GM12878 (cell line): ENCODE measurements around the gene OXCT1. TPM values are rescaled to one million over a fixed set of nuclear protein-coding genes. Genes with fewer than 3 reads are reported as not detected.

Source experiments
- BHLHE40 ChIP-seq, 2 experiments: fragments of 450-650 bp in 1 of 2; IDR thresholded peaks; 2 replicates each; pipeline ENCODE4 v1.6.1; 2011 to 2017; ENCODE audit warnings: low read depth in 2 of 2, borderline replicate concordance in 1 of 2, improper control_type of control experiment in 1 of 2, low read length in 1 of 2, mild to moderate bottlenecking in 1 of 2
- E2F4 ChIP-seq: IDR thresholded peaks from 2 replicates; pipeline ENCODE4 v1.6.1; 2012; ENCODE audit warnings: low read depth, low read length, improper control_type of control experiment
- HDAC2 ChIP-seq: fragments of 200-600 bp; sonication (generic); IDR thresholded peaks from 2 replicates; pipeline ENCODE4 v1.6.1; 2017
- MEF2B ChIP-seq: fragments of 450-650 bp; IDR thresholded peaks from 2 replicates; pipeline ENCODE4 v1.6.1; 2018; ENCODE audit warnings: mild to moderate bottlenecking, moderate library complexity; ENCODE audit not compliant: partially characterized antibody, poor library complexity, severe bottlenecking
- NKRF ChIP-seq: fragments of 450-650 bp; conservative IDR thresholded peaks from 2 replicates; pipeline ENCODE4 v1.6.1; 2017; ENCODE audit warnings: mild to moderate bottlenecking, moderate library complexity
- NR2C1 ChIP-seq: fragments of 450-650 bp; IDR thresholded peaks from 2 replicates; pipeline ENCODE4 v1.6.1; 2017; ENCODE audit warnings: antibody characterized with exemption, mild to moderate bottlenecking, moderate library complexity
- RAD21 ChIP-seq: IDR thresholded peaks from 2 replicates; pipeline ENCODE4 v1.6.1; 2011; ENCODE audit warnings: mild to moderate bottlenecking, low read depth, low read length, moderate library complexity; ENCODE audit not compliant: insufficient read depth
- SMAD1 ChIP-seq: fragments of 450-650 bp; IDR thresholded peaks from 2 replicates; pipeline ENCODE4 v1.6.1; 2018; ENCODE audit warnings: mild to moderate bottlenecking, low read depth; ENCODE audit not compliant: partially characterized antibody
- SMC3 ChIP-seq: IDR thresholded peaks from 2 replicates; pipeline ENCODE4 v1.6.1; 2011; ENCODE audit warnings: low read length, improper control_type of control experiment, borderline replicate concordance
- ZNF24 ChIP-seq: fragments of 450-650 bp; IDR thresholded peaks from 2 replicates; pipeline ENCODE4 v1.6.1; 2017; ENCODE audit warnings: antibody characterized with exemption, mild to moderate bottlenecking
- polyA plus RNA-seq, 11 experiments: library from polyadenylated mRNA; depleted of rRNA in 4 of 11; unstranded in 6 of 11; stranded (reverse) in 5 of 11; fragments of >200 nt; fragmentation: Nextera tagmentation in 4 of 11; fragmentation: Illumina TruSeq in 1 of 11; extraction: Ambion mirVana in 4 of 11; extraction: Trizol in 1 of 11; gene quantifications; 1 replicate in 1 of 11; 2 replicates in 10 of 11; pipeline versions ENCODE4 v1.2.1 to v1.2.3, GENCODE V29; 2011 to 2016; ENCODE audit warnings: inconsistent platforms in 2 of 11, missing spikeins in 2 of 11, low read depth in 1 of 11
- total RNA-seq, 4 experiments: library from RNA; depleted of rRNA in 3 of 4; stranded (reverse); fragments of >200 nt in 3 of 4; fragmentation: Illumina TruSeq in 1 of 4; extraction: Trizol in 1 of 4; gene quantifications; 2 replicates each; pipeline versions ENCODE4 v1.2.1 to v1.2.3, GENCODE V29; 2013 to 2021
- TF ChIP-seq, protein P1 (sequence below): fragments of 450-650 bp; IDR thresholded peaks from 2 replicates; pipeline ENCODE4 v1.6.1; 2018; ENCODE audit warnings: borderline replicate concordance, mild to moderate bottlenecking; ENCODE audit not compliant: partially characterized antibody
- TF ChIP-seq, protein P2 (sequence below), 3 experiments: IDR thresholded peaks in 2 of 3; conservative IDR thresholded peaks in 1 of 3; 2 replicates each; pipeline ENCODE4 v1.5.1; 2011; ENCODE audit warnings: low read depth in 3 of 3, low read length in 3 of 3, mild to moderate bottlenecking in 3 of 3, control low read depth in 2 of 3, moderate library complexity in 2 of 3, inconsistent platforms in 1 of 3, mixed read lengths in 1 of 3; ENCODE audit not compliant: control insufficient read depth in 2 of 3, insufficient read depth in 1 of 3; ENCODE audit errors: extremely low read depth in 1 of 3
- TF ChIP-seq, protein P3 (sequence below): IDR thresholded peaks from 2 replicates; pipeline ENCODE4 v1.6.1; 2011; ENCODE audit warnings: mild to moderate bottlenecking, low read depth, low read length, moderate library complexity; ENCODE audit not compliant: insufficient replicate concordance

The OXCT1 gene
- total and polyA plus RNA-seq, 10 of the 15 experiments (the other 5 are each of a cell fraction or from before 2014, with no cell fraction given): 46.9 to 103 (median 70.5) TPM

DNA sequence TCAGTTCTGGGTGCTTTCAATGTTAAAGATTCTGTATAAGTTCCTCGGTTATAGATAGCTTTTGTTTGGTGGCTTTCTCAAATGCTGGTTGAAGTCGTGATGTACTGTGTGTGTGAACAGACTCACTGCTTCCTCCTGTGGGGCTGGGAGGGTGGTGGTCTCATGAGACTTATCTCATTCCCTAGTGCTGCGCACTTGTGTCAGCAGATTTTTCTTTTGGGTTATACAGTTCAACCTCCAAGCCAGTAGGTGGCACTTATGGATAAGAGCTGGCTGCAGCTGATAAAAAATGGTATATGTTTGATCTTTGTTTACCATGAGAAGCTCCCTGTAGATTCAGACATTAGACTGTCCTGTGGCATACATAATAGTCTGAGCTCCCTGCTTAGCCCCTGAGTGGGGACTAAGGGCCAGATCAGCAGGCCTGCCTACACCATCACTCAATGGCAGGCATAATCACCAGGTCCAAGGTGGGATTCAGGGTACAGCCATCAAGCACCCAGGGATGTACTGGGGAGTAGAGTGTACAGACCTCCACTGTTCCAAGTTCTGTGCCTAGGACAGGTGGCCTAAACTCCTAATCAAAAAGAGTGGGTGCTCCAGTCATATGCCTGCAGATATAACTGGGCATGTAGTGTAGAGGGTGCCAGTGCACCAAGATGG, 174.2 kb downstream of the OXCT1 start (continued):
- TF ChIP-seq BHLHE40 (IDR thresholded peaks at IDR 0.05; ENCODE audit: borderline replicate concordance in 1 of 2, low read depth in 2 of 2, low read length in 1 of 2): no peak
- peak; percentile 56 for TF ChIP-seq MEF2B
- TF ChIP-seq, protein P1, sequence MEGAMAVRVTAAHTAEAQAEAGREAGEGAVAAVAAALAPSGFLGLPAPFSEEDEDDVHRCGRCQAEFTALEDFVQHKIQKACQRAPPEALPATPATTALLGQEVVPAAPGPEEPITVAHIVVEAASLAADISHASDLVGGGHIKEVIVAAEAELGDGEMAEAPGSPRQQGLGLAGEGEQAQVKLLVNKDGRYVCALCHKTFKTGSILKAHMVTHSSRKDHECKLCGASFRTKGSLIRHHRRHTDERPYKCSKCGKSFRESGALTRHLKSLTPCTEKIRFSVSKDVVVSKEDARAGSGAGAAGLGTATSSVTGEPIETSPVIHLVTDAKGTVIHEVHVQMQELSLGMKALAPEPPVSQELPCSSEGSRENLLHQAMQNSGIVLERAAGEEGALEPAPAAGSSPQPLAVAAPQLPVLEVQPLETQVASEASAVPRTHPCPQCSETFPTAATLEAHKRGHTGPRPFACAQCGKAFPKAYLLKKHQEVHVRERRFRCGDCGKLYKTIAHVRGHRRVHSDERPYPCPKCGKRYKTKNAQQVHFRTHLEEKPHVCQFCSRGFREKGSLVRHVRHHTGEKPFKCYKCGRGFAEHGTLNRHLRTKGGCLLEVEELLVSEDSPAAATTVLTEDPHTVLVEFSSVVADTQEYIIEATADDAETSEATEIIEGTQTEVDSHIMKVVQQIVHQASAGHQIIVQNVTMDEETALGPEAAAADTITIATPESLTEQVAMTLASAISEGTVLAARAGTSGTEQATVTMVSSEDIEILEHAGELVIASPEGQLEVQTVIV: no peak
- no peak for TF ChIP-seq SMAD1
- peak; percentile 73 for TF ChIP-seq RAD21
- no peak for TF ChIP-seq ZNF24
- no peak for TF ChIP-seq E2F4
- TF ChIP-seq, protein P2, sequence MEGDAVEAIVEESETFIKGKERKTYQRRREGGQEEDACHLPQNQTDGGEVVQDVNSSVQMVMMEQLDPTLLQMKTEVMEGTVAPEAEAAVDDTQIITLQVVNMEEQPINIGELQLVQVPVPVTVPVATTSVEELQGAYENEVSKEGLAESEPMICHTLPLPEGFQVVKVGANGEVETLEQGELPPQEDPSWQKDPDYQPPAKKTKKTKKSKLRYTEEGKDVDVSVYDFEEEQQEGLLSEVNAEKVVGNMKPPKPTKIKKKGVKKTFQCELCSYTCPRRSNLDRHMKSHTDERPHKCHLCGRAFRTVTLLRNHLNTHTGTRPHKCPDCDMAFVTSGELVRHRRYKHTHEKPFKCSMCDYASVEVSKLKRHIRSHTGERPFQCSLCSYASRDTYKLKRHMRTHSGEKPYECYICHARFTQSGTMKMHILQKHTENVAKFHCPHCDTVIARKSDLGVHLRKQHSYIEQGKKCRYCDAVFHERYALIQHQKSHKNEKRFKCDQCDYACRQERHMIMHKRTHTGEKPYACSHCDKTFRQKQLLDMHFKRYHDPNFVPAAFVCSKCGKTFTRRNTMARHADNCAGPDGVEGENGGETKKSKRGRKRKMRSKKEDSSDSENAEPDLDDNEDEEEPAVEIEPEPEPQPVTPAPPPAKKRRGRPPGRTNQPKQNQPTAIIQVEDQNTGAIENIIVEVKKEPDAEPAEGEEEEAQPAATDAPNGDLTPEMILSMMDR (IDR thresholded peaks at IDR 0.05 in 2 of 3, conservative IDR thresholded peaks at IDR 0.05 in 1 of 3; ENCODE audit: control insufficient read depth in 2 of 3, extremely low read depth in 1 of 3, insufficient read depth in 1 of 3, low read depth in 3 of 3, low read length in 3 of 3): peak; percentile 51 to 66 (median 57); a peak in 5 of 6 replicates
- TF ChIP-seq NR2C1: no peak
- peak; percentile 61 for TF ChIP-seq SMC3
- TF ChIP-seq, protein P3, sequence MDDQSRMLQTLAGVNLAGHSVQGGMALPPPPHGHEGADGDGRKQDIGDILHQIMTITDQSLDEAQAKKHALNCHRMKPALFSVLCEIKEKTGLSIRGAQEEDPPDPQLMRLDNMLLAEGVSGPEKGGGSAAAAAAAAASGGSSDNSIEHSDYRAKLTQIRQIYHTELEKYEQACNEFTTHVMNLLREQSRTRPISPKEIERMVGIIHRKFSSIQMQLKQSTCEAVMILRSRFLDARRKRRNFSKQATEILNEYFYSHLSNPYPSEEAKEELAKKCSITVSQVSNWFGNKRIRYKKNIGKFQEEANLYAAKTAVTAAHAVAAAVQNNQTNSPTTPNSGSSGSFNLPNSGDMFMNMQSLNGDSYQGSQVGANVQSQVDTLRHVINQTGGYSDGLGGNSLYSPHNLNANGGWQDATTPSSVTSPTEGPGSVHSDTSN: no peak
- TF ChIP-seq NKRF: no peak
- TF ChIP-seq HDAC2: no peak
